Ishikawa (cell line): ENCODE results near the gene DYRK3.
A peak's percentile ranks its signal among the peaks of the same experiment; 100 is the strongest.

ENCODE experiments used
- CEBPB ChIP-seq: IDR thresholded peaks from 2 replicates; pipeline ENCODE4 v1.6.1; 2012
- CREB1 ChIP-seq: IDR thresholded peaks from 2 replicates; pipeline ENCODE4 v1.6.1; 2012; ENCODE audit warnings: low read depth
- EGR1 ChIP-seq: IDR thresholded peaks from 2 replicates; pipeline ENCODE4 v1.6.1; 2012
- EP300 ChIP-seq: IDR thresholded peaks from 2 replicates; pipeline ENCODE4 v1.6.1; 2012; ENCODE audit warnings: borderline replicate concordance
- FOXM1 ChIP-seq: IDR thresholded peaks from 2 replicates; pipeline ENCODE4 v1.6.1; 2012; ENCODE audit warnings: low read depth, borderline replicate concordance
- MAX ChIP-seq: IDR thresholded peaks from 2 replicates; pipeline ENCODE4 v1.6.1; 2012
- NFIC ChIP-seq: IDR thresholded peaks from 2 replicates; pipeline ENCODE4 v1.6.1; 2012
- RAD21 ChIP-seq: IDR thresholded peaks from 2 replicates; pipeline ENCODE4 v1.6.1; 2012; ENCODE audit warnings: low read depth
- REST ChIP-seq: IDR thresholded peaks from 2 replicates; pipeline ENCODE4 v1.6.1; 2012; ENCODE audit warnings: low read depth, mild to moderate bottlenecking
- TAF1 ChIP-seq: IDR thresholded peaks from 2 replicates; pipeline ENCODE4 v1.6.1; 2012; ENCODE audit warnings: low read depth, mild to moderate bottlenecking
- TCF12 ChIP-seq: IDR thresholded peaks from 2 replicates; pipeline ENCODE4 v1.6.1; 2012; ENCODE audit warnings: low read depth
- USF1 ChIP-seq: IDR thresholded peaks from 2 replicates; pipeline ENCODE4 v1.6.1; 2012
- YY1 ChIP-seq: IDR thresholded peaks from 2 replicates; pipeline ENCODE4 v1.6.1; 2012; ENCODE audit warnings: low read depth

- TF ChIP-seq FOXM1 (no peak), REST (no peak), MAX (no peak), NFIC (no peak), TAF1 (no peak), EP300 (no peak), CEBPB (no peak), YY1 (no peak), CREB1 (no peak), TCF12 (no peak), USF1 (peak; percentile 40; the same call in 1 of the 2 replicates), EGR1 (no peak), RAD21 (no peak)
These were observed 33.6 kb downstream of the DYRK3 start for GRCh38 chr1:206668874-206669410.
